ENCODE results near the gene PTCH1. TPM values are rescaled to one million over a fixed set of nuclear protein-coding genes. Genes with fewer than 3 reads are reported as not detected.

Gene PTCH1
- polyA plus RNA-seq, 3 donors, result not detected

DNA sequence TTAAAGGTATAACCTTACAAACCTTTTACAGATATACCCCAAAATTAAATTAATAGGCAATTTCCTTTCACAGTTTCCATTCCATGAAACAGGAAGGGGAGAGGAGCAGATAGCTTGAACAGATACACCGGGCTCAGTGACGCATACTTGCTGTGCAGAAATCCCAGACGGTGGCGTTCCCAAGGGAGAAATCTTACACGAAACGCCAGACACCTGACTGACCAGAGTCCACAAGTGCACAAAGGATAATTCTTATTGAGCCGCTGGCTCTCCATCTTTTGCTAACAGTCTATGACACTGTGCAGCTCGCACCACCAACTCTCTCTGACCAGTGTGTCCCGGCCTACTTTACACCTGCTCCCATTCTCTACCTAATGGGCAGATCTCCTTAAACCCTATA lies 37.4 kb downstream of the PTCH1 start:
- TF ChIP-seq, protein P1, sequence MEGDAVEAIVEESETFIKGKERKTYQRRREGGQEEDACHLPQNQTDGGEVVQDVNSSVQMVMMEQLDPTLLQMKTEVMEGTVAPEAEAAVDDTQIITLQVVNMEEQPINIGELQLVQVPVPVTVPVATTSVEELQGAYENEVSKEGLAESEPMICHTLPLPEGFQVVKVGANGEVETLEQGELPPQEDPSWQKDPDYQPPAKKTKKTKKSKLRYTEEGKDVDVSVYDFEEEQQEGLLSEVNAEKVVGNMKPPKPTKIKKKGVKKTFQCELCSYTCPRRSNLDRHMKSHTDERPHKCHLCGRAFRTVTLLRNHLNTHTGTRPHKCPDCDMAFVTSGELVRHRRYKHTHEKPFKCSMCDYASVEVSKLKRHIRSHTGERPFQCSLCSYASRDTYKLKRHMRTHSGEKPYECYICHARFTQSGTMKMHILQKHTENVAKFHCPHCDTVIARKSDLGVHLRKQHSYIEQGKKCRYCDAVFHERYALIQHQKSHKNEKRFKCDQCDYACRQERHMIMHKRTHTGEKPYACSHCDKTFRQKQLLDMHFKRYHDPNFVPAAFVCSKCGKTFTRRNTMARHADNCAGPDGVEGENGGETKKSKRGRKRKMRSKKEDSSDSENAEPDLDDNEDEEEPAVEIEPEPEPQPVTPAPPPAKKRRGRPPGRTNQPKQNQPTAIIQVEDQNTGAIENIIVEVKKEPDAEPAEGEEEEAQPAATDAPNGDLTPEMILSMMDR (IDR thresholded peaks at IDR 0.05), result no peak
- WGBS (ENCODE audit: insufficient coverage), result 99% methylated on average over 9 of the region's 9 CpGs
- H3K4me1 ChIP-seq (ENCODE audit: control insufficient read depth in 1 of 2, insufficient read depth in 2 of 2, low read length in 2 of 2), result no peaks in the 10 kb centered on the region
- H3K9me3 ChIP-seq (replicated peaks in 1 of 2; ENCODE audit: control insufficient read depth in 1 of 2, insufficient read depth in 1 of 2, low read length in 2 of 2), result no peaks in the 10 kb centered on the region
- H3K27me3 ChIP-seq (ENCODE audit: control insufficient read depth in 2 of 2, insufficient read depth in 2 of 2, low read length in 2 of 2), result peaks cover 2 to 14% of the 10 kb centered on the region in 2 donors
- H2AFZ ChIP-seq (ENCODE audit: insufficient read depth, low read depth, low read length, poor library complexity, severe bottlenecking), result no peak overlapping the region
- Mint-ChIP-seq H3K4me1 (no peaks in the 10 kb centered on the region), H3K27ac (no peak overlapping the region), H3K27me3 (ENCODE audit: low read depth in 3 of 3) (peaks cover 22 to 37% (median 27%) of the 10 kb centered on the region in 3 donors), H3K4me3 (peak overlapping the region in 1 of 2 donors; percentile 2), H3K36me3 (no peaks in the 10 kb centered on the region), H3K9me3 (peaks cover 0 to 2% (median 0%) of the 10 kb centered on the region in 7 donors)
- H3K36me3 ChIP-seq (replicated peaks in 1 of 2; ENCODE audit: control insufficient read depth in 1 of 2, insufficient read depth in 2 of 2, low read length in 2 of 2), result no peaks in the 10 kb centered on the region
- no peak overlapping the region for H3K4me2 ChIP-seq (replicated peaks; ENCODE audit: extremely low read depth, low read length, poor library complexity, severe bottlenecking)
- H3K9ac ChIP-seq (ENCODE audit: insufficient read depth, low read length, poor library complexity, severe bottlenecking), result no peak overlapping the region
- no peak overlapping the region for H3K27ac ChIP-seq (ENCODE audit: low read depth in 1 of 2, low read length in 2 of 2)
- H3K4me3 ChIP-seq (replicated peaks in 1 of 3; ENCODE audit: low read depth in 2 of 3, low read length in 3 of 3), result no peak overlapping the region
- DNase-seq, result no peak
- intact Hi-C loops (cut with micrococcal nuclease), result no loop called here
- H4K20me1 ChIP-seq (ENCODE audit: insufficient read depth, low read length), result no peaks in the 10 kb centered on the region
- H3K79me2 ChIP-seq (ENCODE audit: insufficient read depth, low read length), result no peaks in the 10 kb centered on the region

DNA sequence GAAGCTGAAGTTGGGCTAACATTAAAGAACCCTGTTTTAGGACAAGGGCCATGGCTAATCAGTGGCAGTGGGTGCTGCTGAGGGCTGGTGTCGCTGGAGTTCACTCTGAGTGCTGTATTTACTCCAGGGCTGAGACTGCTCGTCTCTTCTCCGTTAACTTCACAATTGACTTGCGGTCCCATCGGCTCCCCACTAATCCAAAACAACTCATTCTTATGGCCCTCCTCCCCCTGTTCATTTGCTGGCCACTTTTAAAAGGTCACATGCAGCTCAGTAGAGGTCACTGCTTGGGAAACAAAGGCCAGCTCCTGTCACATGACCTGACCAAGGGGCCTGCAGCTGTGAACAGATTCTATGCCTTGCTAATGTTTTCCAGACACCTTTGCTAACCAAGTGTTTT lies 38.4 kb downstream of the PTCH1 start:
- intact Hi-C loops (cut with micrococcal nuclease), result no loop called here
- Histone ChIP-seq H3K27ac (ENCODE audit: low read depth in 1 of 2, low read length in 2 of 2) (no peak overlapping the region), H3K36me3 (replicated peaks in 1 of 2; ENCODE audit: control insufficient read depth in 1 of 2, insufficient read depth in 2 of 2, low read length in 2 of 2) (no peaks in the 10 kb centered on the region), H3K4me3 (replicated peaks in 1 of 3; ENCODE audit: low read depth in 2 of 3, low read length in 3 of 3) (no peak overlapping the region), H3K9ac (ENCODE audit: insufficient read depth, low read length, poor library complexity, severe bottlenecking) (no peak overlapping the region), H4K20me1 (ENCODE audit: insufficient read depth, low read length) (no peaks in the 10 kb centered on the region), H3K4me2 (replicated peaks; ENCODE audit: extremely low read depth, low read length, poor library complexity, severe bottlenecking) (no peak overlapping the region), H3K4me1 (ENCODE audit: control insufficient read depth in 1 of 2, insufficient read depth in 2 of 2, low read length in 2 of 2) (no peaks in the 10 kb centered on the region), H2AFZ (ENCODE audit: insufficient read depth, low read depth, low read length, poor library complexity, severe bottlenecking) (no peak overlapping the region), H3K79me2 (ENCODE audit: insufficient read depth, low read length) (no peaks in the 10 kb centered on the region), H3K9me3 (replicated peaks in 1 of 2; ENCODE audit: control insufficient read depth in 1 of 2, insufficient read depth in 1 of 2, low read length in 2 of 2) (no peaks in the 10 kb centered on the region), H3K27me3 (ENCODE audit: control insufficient read depth in 2 of 2, insufficient read depth in 2 of 2, low read length in 2 of 2) (peaks cover 0 to 13% of the 10 kb centered on the region in 2 donors)
- peaks cover 21 to 32% (median 24%) of the 10 kb centered on the region in 3 donors for H3K27me3 Mint-ChIP-seq (ENCODE audit: low read depth in 3 of 3)
- H3K27ac Mint-ChIP-seq, result no peak overlapping the region
- H3K36me3 Mint-ChIP-seq, result no peaks in the 10 kb centered on the region
- peaks cover 0 to under 1% (median 0%) of the 10 kb centered on the region in 7 donors for H3K9me3 Mint-ChIP-seq
- TF ChIP-seq, protein P1 (IDR thresholded peaks at IDR 0.05), result no peak
- H3K4me1 Mint-ChIP-seq, result no peaks in the 10 kb centered on the region
- 85% methylated on average over 5 of the region's 5 CpGs for WGBS (ENCODE audit: insufficient coverage)
- H3K4me3 Mint-ChIP-seq, result no peak overlapping the region
- no peak for DNase-seq

All from CD14-positive monocyte (primary cell).